ENCODE measurements around the gene SPEF2. TPM values are rescaled to one million over a fixed set of nuclear protein-coding genes. Genes with fewer than 3 reads are reported as not detected.

SPEF2 gene
- polyA plus RNA-seq, 1 donor from 2014 or later: 18.5 TPM

DNA sequence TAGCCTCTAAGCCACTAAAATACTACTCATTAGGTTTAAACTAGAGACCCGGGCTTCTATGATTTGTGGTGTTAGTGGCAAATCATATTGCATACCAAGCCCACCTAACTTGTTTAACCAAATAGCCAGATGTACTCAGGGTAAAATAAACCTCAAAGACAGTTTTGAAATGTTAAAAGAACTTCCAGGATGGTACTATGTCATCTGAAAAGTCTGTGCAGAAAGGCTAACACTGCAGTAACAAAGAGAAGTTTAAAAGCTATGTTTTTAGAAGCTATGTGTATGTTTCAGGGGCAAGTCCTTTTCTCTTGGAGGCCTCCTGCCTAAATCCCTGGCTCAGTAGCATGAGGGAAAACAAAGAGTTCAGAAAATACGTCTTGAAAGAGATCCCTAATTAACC, 154.2 kb downstream of the SPEF2 start:
- H3K4me2 ChIP-seq (ENCODE audit: low read length): no peak overlapping the region

DNA sequence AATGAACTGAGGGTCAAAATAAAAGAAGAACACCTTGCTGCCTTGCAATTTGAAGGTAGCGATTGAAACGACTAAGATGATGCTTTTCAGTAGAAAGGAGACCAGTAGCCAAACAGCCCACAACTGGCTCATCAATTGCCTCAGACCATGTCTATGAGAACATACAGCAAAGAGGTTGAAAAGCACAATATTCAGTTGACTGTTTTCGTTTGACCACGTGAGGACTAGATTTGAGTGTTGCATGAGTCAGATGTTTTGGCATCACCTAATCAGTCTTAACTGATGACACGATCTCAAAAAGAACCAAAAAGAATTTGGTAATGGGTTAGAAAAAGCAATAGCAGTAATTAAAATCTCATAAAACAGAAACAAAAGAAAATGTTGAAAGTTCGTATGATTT, 156.3 kb downstream of the SPEF2 start:
- no peak for TF ChIP-seq EZH2 (IDR thresholded peaks at IDR 0.05; ENCODE audit: borderline replicate concordance, insufficient read depth, low read length, poor library complexity, severe bottlenecking)
- H4K20me1 ChIP-seq (ENCODE audit: insufficient read depth): no peaks in the 10 kb centered on the region
- H3K27me3 ChIP-seq (ENCODE audit: insufficient read depth, low read depth, low read length): no peaks in the 10 kb centered on the region
- H3K4me3 ChIP-seq (ENCODE audit: low read length): no peak overlapping the region
- H3K27ac ChIP-seq (ENCODE audit: low read length): no peak overlapping the region
- no peak overlapping the region for H3K9ac ChIP-seq (ENCODE audit: low read length)
- H3K9me3 ChIP-seq (ENCODE audit: low read length): no peaks in the 10 kb centered on the region
- no peaks in the 10 kb centered on the region for H3K9me2 ChIP-seq (ENCODE audit: insufficient read depth, low read length)
- H3F3A ChIP-seq (ENCODE audit: insufficient read depth, low read length, poor library complexity, severe bottlenecking): no peaks in the 10 kb centered on the region
- no peak overlapping the region for H2AFZ ChIP-seq (ENCODE audit: low read depth, low read length)
- no peaks in the 10 kb centered on the region for H3K36me3 ChIP-seq (ENCODE audit: insufficient read depth, low read length)
- no peaks in the 10 kb centered on the region for H3K79me2 ChIP-seq (replicated peaks; ENCODE audit: insufficient read depth, low read length)
- H3K4me2 ChIP-seq (ENCODE audit: low read length): no peak overlapping the region

More for the DNA sequence above, 154.2 kb downstream of the SPEF2 start:
- TF ChIP-seq, protein P1, sequence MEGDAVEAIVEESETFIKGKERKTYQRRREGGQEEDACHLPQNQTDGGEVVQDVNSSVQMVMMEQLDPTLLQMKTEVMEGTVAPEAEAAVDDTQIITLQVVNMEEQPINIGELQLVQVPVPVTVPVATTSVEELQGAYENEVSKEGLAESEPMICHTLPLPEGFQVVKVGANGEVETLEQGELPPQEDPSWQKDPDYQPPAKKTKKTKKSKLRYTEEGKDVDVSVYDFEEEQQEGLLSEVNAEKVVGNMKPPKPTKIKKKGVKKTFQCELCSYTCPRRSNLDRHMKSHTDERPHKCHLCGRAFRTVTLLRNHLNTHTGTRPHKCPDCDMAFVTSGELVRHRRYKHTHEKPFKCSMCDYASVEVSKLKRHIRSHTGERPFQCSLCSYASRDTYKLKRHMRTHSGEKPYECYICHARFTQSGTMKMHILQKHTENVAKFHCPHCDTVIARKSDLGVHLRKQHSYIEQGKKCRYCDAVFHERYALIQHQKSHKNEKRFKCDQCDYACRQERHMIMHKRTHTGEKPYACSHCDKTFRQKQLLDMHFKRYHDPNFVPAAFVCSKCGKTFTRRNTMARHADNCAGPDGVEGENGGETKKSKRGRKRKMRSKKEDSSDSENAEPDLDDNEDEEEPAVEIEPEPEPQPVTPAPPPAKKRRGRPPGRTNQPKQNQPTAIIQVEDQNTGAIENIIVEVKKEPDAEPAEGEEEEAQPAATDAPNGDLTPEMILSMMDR (IDR thresholded peaks at IDR 0.05; ENCODE audit: poor library complexity, severe bottlenecking): no peak
- no peak for TF ChIP-seq POLR2AphosphoS5 (IDR thresholded peaks at IDR 0.05)
- TF ChIP-seq, protein P2, sequence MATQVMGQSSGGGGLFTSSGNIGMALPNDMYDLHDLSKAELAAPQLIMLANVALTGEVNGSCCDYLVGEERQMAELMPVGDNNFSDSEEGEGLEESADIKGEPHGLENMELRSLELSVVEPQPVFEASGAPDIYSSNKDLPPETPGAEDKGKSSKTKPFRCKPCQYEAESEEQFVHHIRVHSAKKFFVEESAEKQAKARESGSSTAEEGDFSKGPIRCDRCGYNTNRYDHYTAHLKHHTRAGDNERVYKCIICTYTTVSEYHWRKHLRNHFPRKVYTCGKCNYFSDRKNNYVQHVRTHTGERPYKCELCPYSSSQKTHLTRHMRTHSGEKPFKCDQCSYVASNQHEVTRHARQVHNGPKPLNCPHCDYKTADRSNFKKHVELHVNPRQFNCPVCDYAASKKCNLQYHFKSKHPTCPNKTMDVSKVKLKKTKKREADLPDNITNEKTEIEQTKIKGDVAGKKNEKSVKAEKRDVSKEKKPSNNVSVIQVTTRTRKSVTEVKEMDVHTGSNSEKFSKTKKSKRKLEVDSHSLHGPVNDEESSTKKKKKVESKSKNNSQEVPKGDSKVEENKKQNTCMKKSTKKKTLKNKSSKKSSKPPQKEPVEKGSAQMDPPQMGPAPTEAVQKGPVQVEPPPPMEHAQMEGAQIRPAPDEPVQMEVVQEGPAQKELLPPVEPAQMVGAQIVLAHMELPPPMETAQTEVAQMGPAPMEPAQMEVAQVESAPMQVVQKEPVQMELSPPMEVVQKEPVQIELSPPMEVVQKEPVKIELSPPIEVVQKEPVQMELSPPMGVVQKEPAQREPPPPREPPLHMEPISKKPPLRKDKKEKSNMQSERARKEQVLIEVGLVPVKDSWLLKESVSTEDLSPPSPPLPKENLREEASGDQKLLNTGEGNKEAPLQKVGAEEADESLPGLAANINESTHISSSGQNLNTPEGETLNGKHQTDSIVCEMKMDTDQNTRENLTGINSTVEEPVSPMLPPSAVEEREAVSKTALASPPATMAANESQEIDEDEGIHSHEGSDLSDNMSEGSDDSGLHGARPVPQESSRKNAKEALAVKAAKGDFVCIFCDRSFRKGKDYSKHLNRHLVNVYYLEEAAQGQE (IDR thresholded peaks at IDR 0.05; ENCODE audit: borderline replicate concordance): no peak
- no peak for TF ChIP-seq EP300 (conservative IDR thresholded peaks at IDR 0.05; ENCODE audit: poor library complexity, severe bottlenecking)
- TF ChIP-seq MXI1 (conservative IDR thresholded peaks at IDR 0.05; ENCODE audit: poor library complexity, severe bottlenecking): no peak
- Histone ChIP-seq H3K79me2 (replicated peaks; ENCODE audit: insufficient read depth, low read length) (no peaks in the 10 kb centered on the region), H3F3A (ENCODE audit: insufficient read depth, low read length, poor library complexity, severe bottlenecking) (no peaks in the 10 kb centered on the region), H2AFZ (ENCODE audit: low read depth, low read length) (no peak overlapping the region), H3K9me2 (ENCODE audit: insufficient read depth, low read length) (no peaks in the 10 kb centered on the region), H3K9ac (ENCODE audit: low read length) (no peak overlapping the region), H3K4me3 (ENCODE audit: low read length) (no peak overlapping the region), H3K27ac (ENCODE audit: low read length) (no peak overlapping the region), H3K9me3 (ENCODE audit: low read length) (no peaks in the 10 kb centered on the region), H3K27me3 (ENCODE audit: insufficient read depth, low read depth, low read length) (no peaks in the 10 kb centered on the region), H3K36me3 (ENCODE audit: insufficient read depth, low read length) (no peaks in the 10 kb centered on the region), H4K20me1 (ENCODE audit: insufficient read depth) (no peaks in the 10 kb centered on the region)

DNA sequence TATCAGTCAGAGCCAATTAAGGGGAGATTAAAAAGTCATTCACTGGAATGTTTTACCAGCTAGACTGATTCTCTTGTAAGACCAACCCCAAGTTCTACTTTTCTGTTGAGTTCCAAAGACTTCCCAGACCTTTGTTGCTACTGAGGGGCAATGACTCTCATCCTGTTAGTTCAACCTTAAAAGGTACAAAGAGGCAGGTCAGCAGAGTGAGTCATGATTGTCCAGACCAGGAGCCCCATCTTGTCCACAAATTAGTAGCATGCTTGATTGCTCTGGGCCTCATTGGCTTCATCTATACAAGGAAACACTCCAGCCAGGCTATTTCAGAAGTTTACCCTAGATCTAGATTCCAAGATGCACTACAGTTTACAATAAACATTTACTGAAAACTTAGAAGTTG, 159.1 kb downstream of the SPEF2 start:
- H3K27me3 ChIP-seq (ENCODE audit: insufficient read depth, low read depth, low read length): no peaks in the 10 kb centered on the region
- TF ChIP-seq, protein P1 (IDR thresholded peaks at IDR 0.05; ENCODE audit: poor library complexity, severe bottlenecking): no peak
- TF ChIP-seq EZH2 (IDR thresholded peaks at IDR 0.05; ENCODE audit: borderline replicate concordance, insufficient read depth, low read length, poor library complexity, severe bottlenecking): no peak
- no peak for TF ChIP-seq TAF1 (IDR thresholded peaks at IDR 0.05; ENCODE audit: low read depth)
- TF ChIP-seq SMC3 (conservative IDR thresholded peaks at IDR 0.05; ENCODE audit: poor library complexity): no peak
- TF ChIP-seq, protein P2 (IDR thresholded peaks at IDR 0.05; ENCODE audit: borderline replicate concordance): no peak
- TF ChIP-seq RAD21 (conservative IDR thresholded peaks at IDR 0.05): no peak
- no peaks in the 10 kb centered on the region for H4K20me1 ChIP-seq (ENCODE audit: insufficient read depth)
- no peaks in the 10 kb centered on the region for H3K9me3 ChIP-seq (ENCODE audit: low read length)
- no peaks in the 10 kb centered on the region for H3K9me2 ChIP-seq (ENCODE audit: insufficient read depth, low read length)
- H3K27ac ChIP-seq (ENCODE audit: low read length): no peak overlapping the region
- H3K9ac ChIP-seq (ENCODE audit: low read length): no peak overlapping the region
- no peaks in the 10 kb centered on the region for H3F3A ChIP-seq (ENCODE audit: insufficient read depth, low read length, poor library complexity, severe bottlenecking)
- H3K4me3 ChIP-seq (ENCODE audit: low read length): no peak overlapping the region
- H3K36me3 ChIP-seq (ENCODE audit: insufficient read depth, low read length): no peaks in the 10 kb centered on the region
- H3K4me2 ChIP-seq (ENCODE audit: low read length): no peak overlapping the region
- H2AFZ ChIP-seq (ENCODE audit: low read depth, low read length): no peak overlapping the region
- H3K79me2 ChIP-seq (replicated peaks; ENCODE audit: insufficient read depth, low read length): no peaks in the 10 kb centered on the region

Measured in neural cell (in vitro differentiated cells).